A549 (cell line): ENCODE measurements around the gene AGRP. TPM values are rescaled to one million over a fixed set of nuclear protein-coding genes. Genes with fewer than 3 reads are reported as not detected.

Source experiments
- ATAC-seq, 2 experiments: fragments of 200-7000 bp in 1 of 2; fragments of >200 bp in 1 of 2; cut with Nextera tagmentation in 1 of 2; cut with Tn5 transposase in 1 of 2; 3 replicates each; pipeline versions ENCODE4 v1.8.0 to v1.9.1; 2018 to 2020; ENCODE audit warnings: mild to moderate bottlenecking in 1 of 2, moderate library complexity in 1 of 2
- CTCF ChIA-PET: fragments of 300-600 bp; sonication (Branson Sonifier 250); formaldehyde crosslinking; extraction: SDS; loops from one replicate; lab custom pipeline; 2021; ENCODE audit warnings: antibody characterized with exemption, inconsistent platforms; lab: Yijun Ruan, JAX
- POLR2A ChIA-PET: fragments of 350-600 bp; formaldehyde crosslinking; extraction: SDS; loops from one replicate; lab custom pipeline; 2021; ENCODE audit warnings: antibody characterized with exemption, inconsistent platforms; lab: Yijun Ruan, JAX
- DNase-seq, 2 experiments: peaks; one replicate each; pipeline versions ENCODE4 v3.0.0 to v3.0.0-alpha.2; 2011 to 2016; ENCODE audit warnings: low read depth in 1 of 2, low spot score in 1 of 2
- FAIRE-seq: peaks from 2 replicates; lab custom pipeline; 2011; peaks lifted over from hg19 to GRCh38; lab: Jason Lieb, UNC
- H3K27ac ChIP-seq, 2 experiments: fragments of >200 bp; sonication (Bioruptor Twin); formaldehyde crosslinking; 3 replicates each; pipeline ENCODE4 v1.5.1; 2016 to 2017
- H3K4me1 ChIP-seq: fragments of >200 bp; sonication (Bioruptor Twin); formaldehyde crosslinking; 3 replicates; pipeline ENCODE4 v1.6.1; 2016
- H3K4me2 ChIP-seq: fragments of >200 bp; sonication (Bioruptor Twin); formaldehyde crosslinking; 3 replicates; pipeline ENCODE4 v1.6.1; 2016
- H3K4me3 ChIP-seq: fragments of >200 bp; sonication (Bioruptor Twin); formaldehyde crosslinking; 3 replicates; pipeline ENCODE4 v1.5.1; 2016
- H3K9me3 ChIP-seq: fragments of >200 bp; sonication (Bioruptor Twin); formaldehyde crosslinking; 3 replicates; pipeline ENCODE4 v1.6.1; 2016
- ATOH8 ChIP-seq: fragments of 250-450 bp; sonication (Bioruptor Pico); IDR thresholded peaks from 2 replicates; pipeline ENCODE4 v1.5.0; 2020; ENCODE audit warnings: low read depth, mild to moderate bottlenecking, moderate library complexity
- CBX8 ChIP-seq: fragments of 200-600 bp; sonication (generic); IDR thresholded peaks from 2 replicates; pipeline ENCODE4 v1.6.1; 2016
- E2F6 ChIP-seq: IDR thresholded peaks from 2 replicates; pipeline ENCODE4 v1.6.1; 2012; ENCODE audit warnings: low read depth, borderline replicate concordance
- FOSB ChIP-seq: fragments of 250-450 bp; sonication (Bioruptor Pico); IDR thresholded peaks from 2 replicates; pipeline ENCODE4 v1.5.0; 2020; ENCODE audit warnings: mild to moderate bottlenecking, moderate library complexity
- FOSL2 ChIP-seq, 2 experiments: fragments of 450-650 bp in 1 of 2; fragments of >200 bp in 1 of 2; sonication (Bioruptor Twin) in 1 of 2; formaldehyde crosslinking; IDR thresholded peaks; 2 replicates each; pipeline versions ENCODE4 v1.5.0 to v1.6.1; 2016 to 2020; ENCODE audit warnings: mild to moderate bottlenecking in 1 of 2, moderate library complexity in 1 of 2
- FOXS1 ChIP-seq: fragments of 250-450 bp; sonication (Bioruptor Pico); IDR thresholded peaks from 2 replicates; pipeline ENCODE4 v1.5.0; 2020; ENCODE audit warnings: mild to moderate bottlenecking, moderate library complexity
- HDAC2 ChIP-seq: fragments of 200-600 bp; sonication (generic); IDR thresholded peaks from 2 replicates; pipeline ENCODE4 v1.6.1; 2016
- HOXB13 ChIP-seq: fragments of 250-450 bp; sonication (Bioruptor Pico); IDR thresholded peaks from 2 replicates; pipeline ENCODE4 v1.5.0; 2020; ENCODE audit warnings: low read depth, mild to moderate bottlenecking, moderate library complexity
- HOXB5 ChIP-seq: fragments of 250-450 bp; sonication (Bioruptor Pico); IDR thresholded peaks from 2 replicates; pipeline ENCODE4 v1.5.0; 2020; ENCODE audit warnings: mild to moderate bottlenecking, moderate library complexity
- JUN ChIP-seq, 2 experiments: fragments of >200 bp; sonication (Bioruptor Twin); formaldehyde crosslinking; IDR thresholded peaks; 2 replicates in 1 of 2; 3 replicates in 1 of 2; pipeline ENCODE4 v1.6.1; 2016 to 2017
- JUNB ChIP-seq: fragments of >200 bp; sonication (Bioruptor Twin); formaldehyde crosslinking; IDR thresholded peaks from 2 replicates; pipeline ENCODE4 v1.6.1; 2016
- KDM1A ChIP-seq: fragments of 200-600 bp; sonication (generic); IDR thresholded peaks from 2 replicates; pipeline ENCODE4 v1.6.1; 2016; ENCODE audit warnings: low read depth, mild to moderate bottlenecking
- KDM5A ChIP-seq: fragments of 200-600 bp; sonication (generic); IDR thresholded peaks from 2 replicates; pipeline ENCODE4 v1.6.1; 2016; ENCODE audit warnings: antibody characterized with exemption, mild to moderate bottlenecking
- MAFK ChIP-seq: fragments of 450-650 bp; IDR thresholded peaks from 2 replicates; pipeline ENCODE4 v1.6.1; 2014; ENCODE audit not compliant: partially characterized antibody
- MYC ChIP-seq: IDR thresholded peaks from 2 replicates; pipeline ENCODE4 v1.6.1; 2012; ENCODE audit warnings: mild to moderate bottlenecking, inconsistent platforms, low read length, improper control_type of control experiment, borderline replicate concordance
- NR3C1 ChIP-seq: fragments of >200 bp; sonication (Bioruptor Twin); formaldehyde crosslinking; IDR thresholded peaks from 3 replicates; pipeline ENCODE4 v1.6.1; 2017
- PBX3 ChIP-seq: IDR thresholded peaks from 2 replicates; pipeline ENCODE4 v1.6.1; 2012
- POLR2AphosphoS2 ChIP-seq: conservative IDR thresholded peaks from 2 replicates; pipeline ENCODE4 v1.6.1; 2012; ENCODE audit warnings: low read length, improper control_type of control experiment, inconsistent platforms
- RARB ChIP-seq: fragments of 250-450 bp; sonication (Bioruptor Pico); IDR thresholded peaks from 2 replicates; pipeline ENCODE4 v1.8.0; 2021; ENCODE audit warnings: mild to moderate bottlenecking, moderate library complexity
- SREBF2 ChIP-seq: fragments of 450-650 bp; IDR thresholded peaks from 2 replicates; pipeline ENCODE4 v1.6.1; 2014; ENCODE audit warnings: mild to moderate bottlenecking, moderate library complexity
- TFCP2L1 ChIP-seq: fragments of 250-450 bp; sonication (Bioruptor Pico); IDR thresholded peaks from 2 replicates; pipeline ENCODE4 v1.5.0; 2021; ENCODE audit warnings: mild to moderate bottlenecking
- USF2 ChIP-seq: fragments of 450-650 bp; IDR thresholded peaks from 2 replicates; pipeline ENCODE4 v1.6.1; 2014; ENCODE audit warnings: antibody characterized with exemption
- ZC3H11A ChIP-seq: fragments of 450-650 bp; IDR thresholded peaks from 2 replicates; pipeline ENCODE4 v1.6.1; 2014; ENCODE audit warnings: antibody characterized with exemption, mild to moderate bottlenecking
- ZFP36 ChIP-seq: fragments of 450-650 bp; IDR thresholded peaks from 2 replicates; pipeline ENCODE4 v1.6.1; 2014; ENCODE audit warnings: borderline replicate concordance; ENCODE audit not compliant: partially characterized antibody
- WGBS: methylation state at CpG from one replicate; pipeline ENCODE4 v1.1.6; 2017; ENCODE audit errors: missing lambda C conversion rate; 5-methylcytosine and 5-hydroxymethylcytosine counted together
- polyA plus RNA-seq, 4 experiments: library from polyadenylated mRNA; depleted of rRNA in 3 of 4; stranded (reverse); fragments of >200 nt; fragmentation: RNase III in 1 of 4; extraction: RNeasy Plus Mini Kit Qiagen cat#74134 plus additional on column Dnase treatment in 1 of 4; gene quantifications; 2 replicates in 3 of 4; 3 replicates in 1 of 4; pipeline ENCODE4 v1.2.3, GENCODE V29; 2011 to 2017
- TF ChIP-seq, protein P1 (sequence below): IDR thresholded peaks from 2 replicates; pipeline ENCODE4 v1.6.1; 2012
- TF ChIP-seq, protein P2 (sequence below): fragments of 200-600 bp; sonication (generic); IDR thresholded peaks from 2 replicates; pipeline ENCODE4 v1.6.1; 2016; ENCODE audit warnings: antibody characterized with exemption, mild to moderate bottlenecking, moderate library complexity
- TF ChIP-seq, protein P3 (sequence below): fragments of >200 bp; sonication (Bioruptor Twin); formaldehyde crosslinking; IDR thresholded peaks from 2 replicates; pipeline ENCODE4 v1.6.1; 2016

The AGRP gene
- polyA plus RNA-seq, 2 of the 4 experiments (the other 2 are of a cell fraction): not detected

DNA sequence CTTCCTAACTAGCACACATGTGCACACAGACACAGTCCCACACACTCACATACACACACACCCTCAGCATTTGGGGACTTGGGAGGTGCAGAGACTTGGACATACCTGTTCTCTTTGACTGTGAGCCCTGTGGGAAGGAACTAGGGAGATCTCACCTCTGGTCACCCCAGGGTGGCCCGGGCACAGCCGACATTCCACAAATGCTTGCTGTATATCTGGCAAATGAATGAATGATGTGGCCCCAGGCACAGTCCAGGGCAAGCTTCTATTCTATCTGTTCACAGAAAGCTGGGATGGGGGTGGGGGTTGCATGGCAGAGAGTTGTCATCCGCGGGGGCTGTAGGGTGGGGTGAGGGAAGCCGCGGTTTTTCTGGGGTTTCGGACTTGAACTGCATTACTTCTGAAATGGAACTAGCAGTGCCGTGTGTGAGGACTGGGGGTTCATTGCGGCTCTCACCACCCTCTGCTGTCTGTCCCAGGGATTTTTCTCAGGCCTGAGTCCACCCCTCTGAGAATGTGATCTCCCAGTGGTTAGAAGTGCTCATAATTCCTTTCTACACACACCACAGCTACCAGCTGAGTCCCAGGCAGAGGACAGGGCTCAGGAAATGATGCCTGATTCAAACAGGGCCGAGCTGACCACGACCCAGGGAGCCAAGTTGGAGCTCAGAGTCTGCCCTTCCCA is 42.0 kb upstream of the AGRP start:
- WGBS: 49% methylated on average over 11 of the region's 11 CpGs
- ATAC-seq (no peak), DNase-seq (no peak), FAIRE-seq (no peak)
- Histone ChIP-seq H3K9me3 (no peaks in the 10 kb centered on the region), H3K4me2 (peak overlapping the region; percentile 52), H3K4me3 (no peak overlapping the region), H3K27ac (peak overlapping the region in 1 of 2 experiments; percentile 42; a peak in 3 of 6 replicates), H3K4me1 (peaks cover 50% of the 10 kb centered on the region)
- ChIA-PET POLR2A (no interaction called here), CTCF (interaction anchor here (0.6 to 8.7 kb wide), 7 partner anchors 8 to 674 kb away, joined by 3 to 301 read pairs (median 9); partner anchors contain the start of genes CARMIL2 and CTCF)
- TF ChIP-seq ZFP36: no peak
- TF ChIP-seq ATOH8: no peak
- TF ChIP-seq, protein P1, sequence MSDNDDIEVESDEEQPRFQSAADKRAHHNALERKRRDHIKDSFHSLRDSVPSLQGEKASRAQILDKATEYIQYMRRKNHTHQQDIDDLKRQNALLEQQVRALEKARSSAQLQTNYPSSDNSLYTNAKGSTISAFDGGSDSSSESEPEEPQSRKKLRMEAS: no peak
- TF ChIP-seq E2F6: no peak
- no peak for TF ChIP-seq CBX8

- FAIRE-seq (peak; percentile 73), ATAC-seq (peak; percentile 88 to 91)
- WGBS: under 1% methylated on average over 22 of the region's 25 CpGs
- TF ChIP-seq, protein P2, sequence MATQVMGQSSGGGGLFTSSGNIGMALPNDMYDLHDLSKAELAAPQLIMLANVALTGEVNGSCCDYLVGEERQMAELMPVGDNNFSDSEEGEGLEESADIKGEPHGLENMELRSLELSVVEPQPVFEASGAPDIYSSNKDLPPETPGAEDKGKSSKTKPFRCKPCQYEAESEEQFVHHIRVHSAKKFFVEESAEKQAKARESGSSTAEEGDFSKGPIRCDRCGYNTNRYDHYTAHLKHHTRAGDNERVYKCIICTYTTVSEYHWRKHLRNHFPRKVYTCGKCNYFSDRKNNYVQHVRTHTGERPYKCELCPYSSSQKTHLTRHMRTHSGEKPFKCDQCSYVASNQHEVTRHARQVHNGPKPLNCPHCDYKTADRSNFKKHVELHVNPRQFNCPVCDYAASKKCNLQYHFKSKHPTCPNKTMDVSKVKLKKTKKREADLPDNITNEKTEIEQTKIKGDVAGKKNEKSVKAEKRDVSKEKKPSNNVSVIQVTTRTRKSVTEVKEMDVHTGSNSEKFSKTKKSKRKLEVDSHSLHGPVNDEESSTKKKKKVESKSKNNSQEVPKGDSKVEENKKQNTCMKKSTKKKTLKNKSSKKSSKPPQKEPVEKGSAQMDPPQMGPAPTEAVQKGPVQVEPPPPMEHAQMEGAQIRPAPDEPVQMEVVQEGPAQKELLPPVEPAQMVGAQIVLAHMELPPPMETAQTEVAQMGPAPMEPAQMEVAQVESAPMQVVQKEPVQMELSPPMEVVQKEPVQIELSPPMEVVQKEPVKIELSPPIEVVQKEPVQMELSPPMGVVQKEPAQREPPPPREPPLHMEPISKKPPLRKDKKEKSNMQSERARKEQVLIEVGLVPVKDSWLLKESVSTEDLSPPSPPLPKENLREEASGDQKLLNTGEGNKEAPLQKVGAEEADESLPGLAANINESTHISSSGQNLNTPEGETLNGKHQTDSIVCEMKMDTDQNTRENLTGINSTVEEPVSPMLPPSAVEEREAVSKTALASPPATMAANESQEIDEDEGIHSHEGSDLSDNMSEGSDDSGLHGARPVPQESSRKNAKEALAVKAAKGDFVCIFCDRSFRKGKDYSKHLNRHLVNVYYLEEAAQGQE: no peak
- no peak for TF ChIP-seq TFCP2L1 (CRISPR knock-in tag)
- TF ChIP-seq MAFK: peak; percentile 70
- TF ChIP-seq JUNB: no peak
- TF ChIP-seq, protein P1: peak; percentile 51; the same call in 1 of the 2 replicates
- no peak for TF ChIP-seq RARB (CRISPR knock-in tag)
- no peak for TF ChIP-seq SREBF2
- no peak for TF ChIP-seq NR3C1
- TF ChIP-seq HOXB13: no peak
- peak in 1 of 2 experiments; percentile 42; a peak in 1 of 5 replicates for TF ChIP-seq JUN (IDR thresholded peaks at IDR 0.05)
- TF ChIP-seq POLR2AphosphoS2: no peak
- TF ChIP-seq FOXS1: no peak
- no peak; the same call in 1 of the 2 replicates for TF ChIP-seq ZC3H11A
- TF ChIP-seq ZFP36: no peak
- no peak for TF ChIP-seq FOSL2 (IDR thresholded peaks at IDR 0.05)
- no peak for TF ChIP-seq FOSL2 (CRISPR knock-in tag; IDR thresholded peaks at IDR 0.05)
- TF ChIP-seq PBX3: no peak
- no peak for TF ChIP-seq MYC
- no peak for TF ChIP-seq FOSB
- no peak for TF ChIP-seq KDM5A
- TF ChIP-seq CBX8: no peak
- TF ChIP-seq USF2: no peak
- TF ChIP-seq, protein P3, sequence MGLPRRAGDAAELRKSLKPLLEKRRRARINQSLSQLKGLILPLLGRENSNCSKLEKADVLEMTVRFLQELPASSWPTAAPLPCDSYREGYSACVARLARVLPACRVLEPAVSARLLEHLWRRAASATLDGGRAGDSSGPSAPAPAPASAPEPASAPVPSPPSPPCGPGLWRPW: no peak
- TF ChIP-seq HDAC2: no peak
- TF ChIP-seq KDM1A: no peak
- no peak for TF ChIP-seq HOXB5 (CRISPR knock-in tag)
Measured at GRCh38 chr16:67521095-67521804, 37.9 kb upstream of the AGRP start.

More at GRCh38 chr16:67521095-67521804, 37.9 kb upstream of the AGRP start:
- H3K4me3 ChIP-seq: peak overlapping the region; percentile 64
- peaks cover 52% of the 10 kb centered on the region for H3K4me1 ChIP-seq
- no peaks in the 10 kb centered on the region for H3K9me3 ChIP-seq
- H3K4me2 ChIP-seq: peak overlapping the region; percentile 98
- ChIA-PET CTCF (interaction anchor here (0.6 to 8.7 kb wide), 74 partner anchors 10 to 785 kb away, joined by 3 to 301 read pairs (median 5); partner anchors contain the start of genes ACD, AGRP, ATP6V0D1 and C16orf86), POLR2A (interaction anchor here (0.9 to 1.5 kb wide), 7 partner anchors 8 to 139 kb away, joined by 3 to 12 read pairs (median 5); partner anchors contain the start of genes ACD, ATP6V0D1, CTCF and PARD6A)
- DNase-seq: peak; percentile 94 to 96
- peak overlapping the region; percentile 92 to 95 for H3K27ac ChIP-seq
